DMS153 treated with DMSO at 0.1 percent for 48 hours (cell line): ENCODE measurements around the gene CCDC57.

Experiments used
- DNase-seq: peaks from one replicate; lab custom pipeline; 2025; ENCODE audit not compliant: unreplicated experiment; lab: John Stamatoyannopoulos, UW

Gene CCDC57

DNA sequence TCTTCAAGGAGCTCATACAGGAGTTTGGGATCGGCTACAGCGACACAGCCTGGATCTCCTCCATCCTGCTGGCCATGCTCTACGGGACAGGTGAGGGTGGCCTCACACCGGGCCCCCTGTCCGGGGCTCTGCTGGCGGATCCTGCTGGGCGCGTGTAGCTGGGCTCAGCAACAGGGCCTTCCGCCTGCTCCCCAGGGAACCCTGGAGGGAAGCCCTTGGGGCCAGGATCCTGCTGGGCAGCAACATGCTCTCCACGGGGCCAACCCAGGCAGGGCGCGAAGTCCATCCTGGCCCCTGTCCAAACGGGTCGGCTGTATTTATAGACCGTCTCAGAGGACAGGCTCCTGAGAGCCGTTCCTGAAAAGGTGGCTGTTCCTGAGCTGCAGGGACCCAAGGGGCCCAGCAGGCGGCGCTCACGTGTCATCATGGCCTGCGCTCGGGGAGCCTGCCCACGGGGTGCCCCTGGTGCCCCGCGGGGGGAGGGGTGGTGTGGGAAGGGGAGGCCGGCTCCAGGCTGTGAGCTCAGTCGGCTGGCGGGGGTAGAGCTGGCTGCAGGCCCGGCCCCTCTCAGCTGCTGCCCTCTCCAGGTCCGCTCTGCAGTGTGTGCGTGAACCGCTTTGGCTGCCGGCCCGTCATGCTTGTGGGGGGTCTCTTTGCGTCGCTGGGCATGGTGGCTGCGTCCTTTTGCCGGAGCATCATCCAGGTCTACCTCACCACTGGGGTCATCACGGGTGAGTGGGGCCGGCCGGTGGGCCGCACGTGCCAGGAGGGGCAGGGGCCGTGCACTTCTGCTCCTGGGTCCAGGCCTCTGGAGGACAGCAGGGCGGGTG is 23.7 kb upstream of the CCDC57 start:
- DNase-seq, result peak; percentile 70

DNA sequence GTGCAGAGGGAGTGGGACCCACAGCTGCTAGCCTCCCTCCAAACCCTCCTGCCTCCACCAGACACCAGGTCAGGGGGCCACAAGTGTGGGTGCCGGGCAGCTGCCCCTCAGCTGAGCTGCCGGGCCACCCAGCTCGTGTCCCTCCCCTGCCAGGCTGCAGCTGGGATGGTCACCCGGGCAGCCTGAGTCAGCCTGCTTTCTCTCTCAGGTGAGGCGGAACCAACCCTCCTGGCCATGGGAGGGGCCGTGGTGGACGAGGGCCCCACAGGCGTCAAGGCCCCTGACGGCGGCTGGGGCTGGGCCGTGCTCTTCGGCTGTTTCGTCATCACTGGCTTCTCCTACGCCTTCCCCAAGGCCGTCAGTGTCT is 23.1 kb upstream of the CCDC57 start:
- no peak for DNase-seq

- DNase-seq, result no peak
Measured at GRCh38 chr17:82235056-82235774, 22.6 kb upstream of the CCDC57 start.

DNA sequence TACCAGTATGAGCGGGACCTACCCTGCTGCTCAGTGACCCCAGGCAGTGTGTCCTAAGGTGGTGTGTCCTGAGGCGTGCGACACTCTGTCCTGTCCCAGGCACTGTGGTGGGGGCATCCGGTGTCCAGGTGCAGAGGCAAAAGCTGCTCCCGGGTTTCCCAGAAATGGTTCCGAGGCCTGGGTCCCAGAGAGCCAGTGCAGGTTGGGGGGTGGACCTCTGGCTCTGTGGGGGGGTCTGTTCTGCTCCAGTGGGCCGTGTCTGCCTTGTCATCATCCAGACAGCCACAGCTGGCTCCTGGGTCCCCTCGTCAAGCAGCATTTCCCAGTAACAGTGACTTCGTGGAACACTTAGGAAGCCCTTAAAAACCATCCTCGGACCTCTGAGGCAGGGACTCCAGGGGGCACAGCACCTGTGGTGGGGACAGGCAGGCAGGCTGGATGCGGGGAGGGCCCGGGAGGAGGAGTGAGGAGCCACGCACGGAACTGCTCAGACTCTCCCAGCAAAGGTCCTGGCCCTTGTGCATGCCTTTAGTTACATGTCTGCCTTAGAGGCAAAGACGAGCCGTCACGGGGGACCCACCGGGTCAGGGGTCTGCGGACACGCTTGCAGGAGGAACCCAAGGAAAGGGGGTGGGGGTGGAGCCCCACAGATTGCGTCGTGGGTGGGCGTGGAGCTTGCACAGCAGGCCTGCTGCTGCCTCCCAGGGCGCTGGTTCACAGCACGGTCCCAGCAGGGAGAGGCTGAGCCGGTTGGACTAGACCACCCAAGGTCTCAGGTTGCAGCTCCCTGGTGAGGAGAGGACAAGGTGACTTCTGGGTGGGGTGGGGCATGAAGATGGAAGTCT is 21.8 kb upstream of the CCDC57 start:
- DNase-seq, result no peak

GRCh38 chr17:82232876-82233785 is 20.5 kb upstream of the CCDC57 start:
- no peak for DNase-seq

GRCh38 chr17:82232322-82232820 is 19.7 kb upstream of the CCDC57 start:
- no peak for DNase-seq

DNA sequence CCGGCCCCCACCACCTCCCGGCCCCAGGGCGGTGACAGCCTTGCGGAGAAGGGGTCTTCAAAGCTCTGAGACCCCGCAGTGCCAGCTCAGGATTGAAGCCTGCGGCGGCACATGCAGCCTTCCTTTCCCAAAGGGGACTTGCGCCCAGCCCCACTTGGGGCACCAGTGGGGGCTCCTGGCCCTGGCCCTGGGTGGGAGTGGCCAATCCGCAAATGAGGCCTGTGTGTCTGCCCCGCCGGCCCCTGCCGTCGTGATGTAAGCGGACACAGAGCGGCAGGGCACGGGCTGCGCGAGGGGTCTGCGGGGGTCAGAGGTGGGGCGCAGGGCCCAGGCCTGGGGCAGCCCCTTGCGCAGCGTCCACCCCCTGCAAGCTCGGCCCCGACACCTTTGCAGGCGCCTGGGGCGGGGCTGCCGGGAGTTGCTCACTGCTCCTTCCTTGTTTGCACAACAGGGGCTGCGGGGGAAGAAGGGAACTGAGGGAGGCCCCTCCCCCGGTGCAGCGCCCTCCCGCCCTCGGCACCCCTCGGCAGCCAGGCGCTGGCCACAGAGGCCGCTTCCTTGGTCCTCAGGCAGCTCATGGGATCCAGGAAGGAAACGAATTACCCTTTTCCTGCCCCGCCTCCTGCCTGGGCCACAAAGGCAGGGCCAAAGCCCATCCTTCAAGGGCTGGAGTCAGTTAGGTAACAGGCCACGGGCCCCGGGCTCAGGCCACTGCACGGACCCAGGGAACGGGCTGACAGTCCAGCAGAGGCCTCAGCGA is 19.1 kb upstream of the CCDC57 start:
- peak; percentile 50 for DNase-seq

DNA sequence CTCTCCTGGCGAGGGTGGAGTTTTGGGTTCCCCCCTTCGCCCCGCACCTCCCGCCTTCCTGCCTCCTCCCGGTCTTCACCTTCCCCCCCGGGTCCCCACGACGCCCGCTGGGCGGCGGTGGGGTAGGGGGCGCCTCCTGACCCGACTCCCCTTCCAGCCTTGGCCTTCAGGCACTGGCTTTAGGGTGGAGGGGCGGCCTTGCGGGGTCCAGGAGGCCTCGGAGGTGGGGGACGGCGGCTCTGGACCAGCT is 18.6 kb upstream of the CCDC57 start:
- no peak for DNase-seq

GRCh38 chr17:82230609-82231311 is 18.1 kb upstream of the CCDC57 start:
- no peak for DNase-seq

DNA sequence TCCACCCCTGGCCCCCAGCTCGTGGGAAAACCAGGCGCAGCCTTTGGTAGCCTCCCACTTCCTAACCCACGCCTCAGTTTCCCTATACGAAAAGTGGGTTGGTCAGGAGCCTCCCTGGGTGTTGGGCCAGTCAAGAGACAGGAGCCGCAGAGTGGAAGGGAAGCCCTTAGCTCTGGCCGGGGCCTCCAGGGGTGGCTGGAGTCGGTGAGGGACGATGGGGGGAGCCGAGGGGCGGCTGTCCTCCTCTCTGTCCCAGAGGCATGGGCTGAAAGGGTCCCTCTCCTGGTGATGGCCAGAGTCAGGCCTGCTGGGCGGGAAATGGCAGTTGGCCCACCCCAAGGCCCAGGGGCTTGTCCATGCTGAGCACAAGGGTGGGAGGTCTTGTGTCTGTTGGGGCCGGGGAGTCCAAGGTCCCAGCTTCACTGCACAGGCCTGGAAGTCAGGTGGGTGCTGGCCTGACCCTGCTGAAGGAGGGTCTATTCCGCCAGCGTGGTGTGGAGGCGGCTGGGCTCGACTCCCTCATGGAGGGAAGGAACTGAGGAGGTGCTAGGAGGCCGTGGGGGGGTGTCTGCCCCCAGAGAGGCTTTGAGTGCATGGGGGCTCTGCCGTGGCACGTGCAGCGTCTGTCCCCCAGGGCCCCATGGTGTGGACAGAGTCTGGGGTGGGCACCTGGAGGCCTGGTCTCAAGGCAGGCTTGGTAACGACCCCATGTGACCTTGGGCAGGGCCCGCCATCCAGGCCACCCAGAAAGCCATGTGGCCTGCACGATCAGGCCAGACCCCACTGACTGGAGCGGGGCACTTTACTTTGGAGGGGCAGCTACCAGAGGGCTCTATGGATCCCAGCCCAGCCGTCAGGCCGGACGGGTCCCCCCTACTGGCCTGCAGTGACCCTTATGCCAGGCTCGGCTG is 17.3 kb upstream of the CCDC57 start:
- DNase-seq, result no peak

DNA sequence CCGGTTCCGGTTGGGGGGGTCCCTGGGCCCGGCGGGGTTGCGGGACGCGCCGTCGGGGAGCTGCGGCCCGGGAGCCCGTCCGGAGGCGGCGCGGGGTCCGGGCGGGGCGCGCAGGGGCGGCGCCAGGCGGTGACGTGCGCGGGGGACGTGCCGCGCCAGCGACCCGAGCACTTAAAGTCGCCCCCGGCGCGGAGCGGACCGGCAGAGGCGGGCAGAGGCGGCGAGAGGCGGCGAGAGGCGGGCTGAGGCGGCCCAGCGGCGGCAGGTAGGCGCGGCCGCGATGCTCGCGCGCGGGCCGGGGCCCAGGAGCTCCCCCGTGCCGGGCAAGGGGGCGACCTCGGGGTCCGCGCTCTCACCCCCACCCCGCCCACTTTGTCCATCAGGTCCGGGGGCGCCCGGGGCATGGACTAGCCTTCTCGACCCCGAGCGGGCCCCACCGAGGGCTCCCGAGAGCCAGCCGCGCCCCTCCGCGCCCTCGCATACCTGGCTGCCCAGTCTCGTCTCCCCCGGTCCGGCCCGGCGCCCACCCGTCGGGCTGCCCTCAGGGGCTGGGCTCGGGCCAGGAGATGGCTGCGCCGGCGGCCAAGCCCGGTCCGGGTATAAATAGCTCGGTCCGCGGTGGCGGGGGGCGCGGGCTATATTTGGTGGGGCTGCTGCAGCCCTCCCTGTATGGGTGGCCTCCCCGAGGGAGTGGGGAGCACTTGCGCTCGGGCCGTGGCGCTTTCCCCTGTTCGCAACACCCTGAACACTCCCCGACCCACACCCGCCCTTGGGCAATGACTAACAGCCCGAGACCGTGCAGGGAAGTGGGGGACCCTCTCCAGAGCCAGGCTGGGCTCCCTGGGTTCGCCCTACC is 16.4 kb upstream of the CCDC57 start, which contains the start of gene SLC16A3:
Gene SLC16A3 (plus strand): TSS at position 201 of the 856 bp plus-strand sequence. CDS start 6,967 bp downstream, outside the sequence.
- DNase-seq, result no peak

GRCh38 chr17:82228278-82228841 is 15.7 kb upstream of the CCDC57 start:
- DNase-seq, result no peak

- DNase-seq, result no peak
Measured at GRCh38 chr17:82227629-82228277, 15.1 kb upstream of the CCDC57 start.

DNA sequence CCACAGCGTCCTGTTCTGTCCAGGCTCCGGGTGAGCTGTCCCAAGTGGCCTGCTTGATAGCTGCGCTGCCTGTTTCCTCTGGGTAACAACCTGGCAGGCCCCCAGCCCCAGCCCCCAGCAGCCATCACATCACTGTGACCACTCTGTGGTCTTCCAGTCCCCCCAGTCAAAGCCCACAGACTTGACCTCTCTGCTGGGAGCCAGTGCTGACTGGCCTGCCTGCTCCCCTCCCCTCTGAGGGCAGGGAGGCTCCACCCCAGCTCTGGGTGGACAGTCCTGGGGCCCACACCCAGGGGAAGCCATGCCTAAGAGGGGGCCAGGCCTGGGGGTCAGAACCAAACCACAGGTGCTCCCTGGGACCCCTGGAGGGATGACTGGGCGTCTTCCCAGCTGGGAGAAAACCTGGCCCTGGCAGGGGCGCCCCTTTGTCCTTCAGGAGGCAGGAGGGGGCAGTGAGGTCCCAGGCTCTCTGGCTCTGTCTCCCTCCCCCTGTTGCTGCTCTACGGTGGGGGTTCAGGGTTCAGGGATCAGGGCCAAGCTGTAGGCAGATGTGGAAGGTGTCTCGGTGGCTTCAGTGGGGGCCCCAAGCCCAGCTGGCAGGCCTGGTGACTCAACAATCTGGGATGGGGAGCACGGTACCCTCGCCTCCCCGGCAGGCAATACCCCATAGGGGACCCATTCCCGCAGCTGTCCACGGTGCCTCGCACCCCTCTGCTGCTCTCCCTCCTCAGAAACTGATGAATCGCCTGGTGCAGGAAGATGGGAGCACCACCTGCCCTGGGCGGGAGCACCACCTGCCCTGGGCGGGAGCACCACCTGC is 14.4 kb upstream of the CCDC57 start:
- DNase-seq, result no peak

GRCh38 chr17:82226146-82226808 is 13.6 kb upstream of the CCDC57 start:
- DNase-seq, result no peak
